H1 (cell line): ENCODE data around the gene MMP3. TPM values are rescaled to one million over a fixed set of nuclear protein-coding genes. Genes with fewer than 3 reads are reported as not detected.

Experiments
- CTCF ChIA-PET: fragments of 300-600 bp; sonication (Branson Sonifier 250); formaldehyde crosslinking; loops from one replicate; lab custom pipeline; 2021; ENCODE audit not compliant: partially characterized antibody; lab: Charles Lee
- POLR2A ChIA-PET: fragments of 300-600 bp; sonication (Branson Sonifier 250); formaldehyde crosslinking; loops from one replicate; lab custom pipeline; 2021; ENCODE audit warnings: inconsistent platforms; ENCODE audit not compliant: partially characterized antibody; lab: Charles Lee
- DNase-seq, 2 experiments: peaks; one replicate each; pipeline versions ENCODE4 v3.0.0 to v3.0.0-alpha.2; 2010 to 2022; ENCODE audit warnings: low spot score in 2 of 2, low read depth in 1 of 2, mixed read lengths in 1 of 2
- FAIRE-seq: peaks from 2 replicates; lab custom pipeline; 2011; peaks lifted over from hg19 to GRCh38; lab: Jason Lieb, UNC
- H2AFZ ChIP-seq: 2 replicates; pipeline ENCODE4 v1.8.1; 2012; ENCODE audit warnings: low read length, inconsistent platforms
- H2AK5ac ChIP-seq: 2 replicates; pipeline ENCODE4 v1.6.1; 2013; ENCODE audit warnings: low read depth, low read length
- H2BK120ac ChIP-seq: replicated peaks from 2 replicates; pipeline ENCODE3; 2013; ENCODE audit warnings: low read depth, low read length, inconsistent platforms
- H2BK12ac ChIP-seq: 2 replicates; pipeline ENCODE4 v1.6.1; 2013; ENCODE audit warnings: low read depth, low read length
- H2BK15ac ChIP-seq: 2 replicates; pipeline ENCODE4 v1.6.1; 2013; ENCODE audit warnings: low read length
- H2BK20ac ChIP-seq: 2 replicates; pipeline ENCODE4 v1.6.1; 2013; ENCODE audit warnings: low read length
- H2BK5ac ChIP-seq: 2 replicates; pipeline ENCODE4 v1.6.1; 2013; ENCODE audit warnings: low read depth, low read length
- H3K14ac ChIP-seq: 2 replicates; pipeline ENCODE4 v1.6.1; 2013; ENCODE audit warnings: inconsistent platforms; ENCODE audit not compliant: insufficient read length
- H3K18ac ChIP-seq: 2 replicates; pipeline ENCODE4 v1.6.1; 2013; ENCODE audit warnings: low read length; ENCODE audit errors: extremely low read depth
- H3K23ac ChIP-seq: 2 replicates; pipeline ENCODE4 v1.6.1; 2013; ENCODE audit warnings: inconsistent platforms; ENCODE audit not compliant: insufficient read length
- H3K23me2 ChIP-seq: 2 replicates; pipeline ENCODE4 v1.6.1; 2013; ENCODE audit warnings: low read depth, low read length
- H3K27ac ChIP-seq: 2 replicates; pipeline ENCODE4 v1.6.1; 2011; ENCODE audit warnings: low read depth, low read length, inconsistent platforms
- H3K27me3 ChIP-seq, 4 experiments: replicated peaks in 1 of 4; 1 replicate in 1 of 4; 2 replicates in 3 of 4; pipeline versions ENCODE4 v1.6.1 to v1.8.1; 2011 to 2013; ENCODE audit warnings: low read length in 3 of 4, mild to moderate bottlenecking in 3 of 4, inconsistent platforms in 2 of 4, mixed read lengths in 2 of 4, moderate library complexity in 1 of 4; ENCODE audit not compliant: control insufficient read depth in 3 of 4, insufficient read depth in 3 of 4; ENCODE audit errors: extremely low read depth in 1 of 4
- H3K36me3 ChIP-seq, 4 experiments: 2 replicates each; pipeline versions ENCODE4 v1.6.1 to v1.8.1; 2011 to 2013; ENCODE audit warnings: mild to moderate bottlenecking in 4 of 4, low read length in 3 of 4, moderate library complexity in 2 of 4, control low read depth in 1 of 4, inconsistent platforms in 1 of 4; ENCODE audit not compliant: insufficient read depth in 4 of 4, control insufficient read depth in 2 of 4
- H3K4ac ChIP-seq: replicated peaks from 2 replicates; pipeline ENCODE3; 2013; ENCODE audit warnings: low read length, low read depth, mixed read lengths, inconsistent platforms; ENCODE audit not compliant: insufficient read length
- H3K4me1 ChIP-seq, 4 experiments: replicated peaks in 1 of 4; 1 replicate in 1 of 4; 2 replicates in 3 of 4; pipeline versions ENCODE4 v1.6.1 to v1.8.1; 2011 to 2013; ENCODE audit warnings: low read length in 3 of 4, inconsistent platforms in 2 of 4, mixed read lengths in 1 of 4; ENCODE audit not compliant: insufficient read depth in 4 of 4, control insufficient read depth in 3 of 4
- H3K4me2 ChIP-seq, 2 experiments: 2 replicates each; pipeline versions ENCODE4 v1.6.1 to v1.8.1; 2011 to 2013; ENCODE audit warnings: low read depth in 2 of 2, low read length in 2 of 2, control low read depth in 1 of 2, inconsistent platforms in 1 of 2, mild to moderate bottlenecking in 1 of 2; ENCODE audit not compliant: insufficient read depth in 1 of 2
- H3K4me3 ChIP-seq, 4 experiments: fragments of 200-600, 300-600 bp in 1 of 4; sonication (generic), shearing (Covaris generic), sonication (Bioruptor Twin) in 1 of 4; 2 replicates each; pipeline versions ENCODE4 v1.5.1 to v1.8.1; 2011 to 2016; ENCODE audit warnings: low read length in 4 of 4, low read depth in 3 of 4, control low read depth in 2 of 4, inconsistent platforms in 2 of 4, mild to moderate bottlenecking in 2 of 4, mixed read lengths in 1 of 4, moderate library complexity in 1 of 4; ENCODE audit not compliant: insufficient read depth in 2 of 4; ENCODE audit errors: extremely low read depth in 1 of 4
- H3K56ac ChIP-seq: replicated peaks from 2 replicates; pipeline ENCODE3; 2013; ENCODE audit warnings: low read depth, mild to moderate bottlenecking, mixed read lengths, low read length, inconsistent platforms; ENCODE audit not compliant: insufficient read length
- H3K79me1 ChIP-seq: 2 replicates; pipeline ENCODE4 v1.6.1; 2013; ENCODE audit warnings: low read depth, low read length, control low read depth
- H3K79me2 ChIP-seq, 2 experiments: 2 replicates each; pipeline versions ENCODE4 v1.6.1 to v1.8.1; 2012 to 2013; ENCODE audit warnings: low read length in 2 of 2, mild to moderate bottlenecking in 2 of 2, inconsistent platforms in 1 of 2; ENCODE audit not compliant: insufficient read depth in 2 of 2, control insufficient read depth in 1 of 2
- H3K9ac ChIP-seq, 4 experiments: replicated peaks in 1 of 4; 1 replicate in 1 of 4; 2 replicates in 3 of 4; pipeline versions ENCODE4 v1.6.1 to v1.8.1; 2011 to 2013; ENCODE audit warnings: low read depth in 3 of 4, low read length in 3 of 4, control low read depth in 2 of 4, mild to moderate bottlenecking in 2 of 4, moderate library complexity in 2 of 4, inconsistent platforms in 1 of 4; ENCODE audit errors: extremely low read depth in 1 of 4
- H3K9me3 ChIP-seq, 2 experiments: 2 replicates each; pipeline versions ENCODE4 v1.6.1 to v1.8.1; 2012 to 2013; ENCODE audit warnings: mild to moderate bottlenecking in 2 of 2, moderate library complexity in 2 of 2, control low read depth in 1 of 2, inconsistent platforms in 1 of 2, low read depth in 1 of 2, low read length in 1 of 2, mixed read lengths in 1 of 2; ENCODE audit not compliant: insufficient read depth in 2 of 2
- H4K20me1 ChIP-seq, 2 experiments: replicated peaks in 1 of 2; 2 replicates each; pipeline versions ENCODE3 to v1.8.1; 2011 to 2013; ENCODE audit warnings: inconsistent platforms in 2 of 2, low read length in 2 of 2, mild to moderate bottlenecking in 1 of 2; ENCODE audit not compliant: insufficient read depth in 2 of 2, control insufficient read depth in 1 of 2
- H4K5ac ChIP-seq: 2 replicates; pipeline ENCODE4 v1.6.1; 2013; ENCODE audit warnings: low read length, low read depth, mixed read lengths, inconsistent platforms; ENCODE audit not compliant: insufficient read length
- H4K8ac ChIP-seq: 2 replicates; pipeline ENCODE4 v1.8.0; 2013; ENCODE audit warnings: mild to moderate bottlenecking, moderate library complexity, low read length, inconsistent platforms; ENCODE audit not compliant: insufficient read depth; ENCODE audit errors: extremely low read depth
- H4K91ac ChIP-seq: replicated peaks from 2 replicates; pipeline ENCODE3; 2013; ENCODE audit warnings: low read length, mixed read lengths, inconsistent platforms; ENCODE audit not compliant: insufficient read length
- ASH2L ChIP-seq: fragments of 200-600, 300-600 bp; sonication (generic); IDR thresholded peaks from one replicate; pipeline ENCODE4 v1.7.1; 2017; ENCODE audit warnings: low read length
- MAX ChIP-seq: IDR thresholded peaks from 2 replicates; pipeline ENCODE4 v1.6.1; 2012; ENCODE audit warnings: inconsistent platforms
- POLR2A ChIP-seq, 2 experiments: IDR thresholded peaks; 1 replicate in 1 of 2; 2 replicates in 1 of 2; pipeline ENCODE4 v1.6.1; 2011; ENCODE audit warnings: low read depth in 2 of 2, low read length in 2 of 2, mild to moderate bottlenecking in 2 of 2; ENCODE audit errors: control extremely low read depth in 1 of 2
- ZNF274 ChIP-seq: IDR thresholded peaks from 2 replicates; pipeline ENCODE4 v1.7.0; 2012; ENCODE audit warnings: low read length, borderline replicate concordance; ENCODE audit errors: extremely low read depth
- WGBS, 2 experiments: shearing (Covaris generic) in 1 of 2; methylation state at CpG; one replicate each; pipeline versions ENCODE4 v1.1.6 to v1.1.7; 2013 to 2015; ENCODE audit warnings: low lambda C conversion rate in 2 of 2, mixed read lengths in 2 of 2, inconsistent platforms in 1 of 2, low coverage in 1 of 2, missing lambda C conversion rate in 1 of 2; ENCODE audit not compliant: insufficient replicate concordance in 2 of 2, insufficient coverage in 1 of 2, insufficient read length in 1 of 2; ENCODE audit errors: extremely low coverage in 1 of 2, missing lambda C conversion rate in 1 of 2; 5-methylcytosine and 5-hydroxymethylcytosine counted together
- polyA plus RNA-seq, 7 experiments: library from polyadenylated mRNA; depleted of rRNA in 3 of 7; stranded (reverse) in 5 of 7; unstranded in 2 of 7; fragments of >200 nt in 5 of 7; fragments of 200-250 nt in 2 of 7; gene quantifications; 1 replicate in 5 of 7; 2 replicates in 1 of 7; 4 replicates in 1 of 7; pipeline versions ENCODE4 v1.2.1 to v1.2.3, GENCODE V29; 2011 to 2013; ENCODE audit warnings: missing spikeins in 2 of 7, mixed read lengths in 2 of 7
- total RNA-seq: library from RNA; stranded (reverse); fragmentation: NEBNext Ultra II Directional; extraction: Animal tissue kit (Norgen Biotek cat#: 25700); gene quantifications from 2 replicates; pipeline ENCODE4 v1.2.1, GENCODE V29; 2021

The MMP3 gene
- total and polyA plus RNA-seq, 2 of the 8 experiments (the other 6 are each of a cell fraction or from before 2014, with no cell fraction given): not detected

- Histone ChIP-seq H3K18ac (no peak overlapping the region), H2AFZ (no peak overlapping the region), H3K36me3 (no peaks in the 10 kb centered on the region), H2BK20ac (no peak overlapping the region), H4K8ac (no peak overlapping the region), H3K56ac (no peak overlapping the region), H3K79me1 (no peaks in the 10 kb centered on the region), H4K91ac (no peak overlapping the region), H2BK5ac (no peak overlapping the region), H3K23me2 (no peaks in the 10 kb centered on the region), H4K5ac (no peak overlapping the region), H2AK5ac (no peak overlapping the region), H3K27ac (no peak overlapping the region), H4K20me1 (no peaks in the 10 kb centered on the region), H2BK15ac (no peak overlapping the region), H3K9ac (no peak overlapping the region), H3K4ac (no peak overlapping the region), H2BK12ac (no peak overlapping the region), H3K4me3 (no peak overlapping the region), H3K23ac (no peak overlapping the region), H2BK120ac (no peak overlapping the region), H3K27me3 (no peaks in the 10 kb centered on the region), H3K79me2 (no peaks in the 10 kb centered on the region), H3K4me2 (no peak overlapping the region), H3K4me1 (no peaks in the 10 kb centered on the region), H3K14ac (no peak overlapping the region), H3K9me3 (no peaks in the 10 kb centered on the region)
- FAIRE-seq (no peak), DNase-seq (no peak)
- ChIA-PET POLR2A (no interaction called here), CTCF (interaction anchor here (0.6 to 2.4 kb wide), 3 partner anchors 36 to 1899 kb away, joined by 3 to 5 read pairs (median 5); no protein-coding TSS in a partner anchor)
- TF ChIP-seq ZNF274 (no peak), MAX (no peak), POLR2A (IDR thresholded peaks at IDR 0.05; ENCODE audit: control extremely low read depth in 1 of 2, low read depth in 2 of 2, low read length in 2 of 2) (no peak), ASH2L (no peak)
- WGBS, 2 experiments: 93% methylated on average over 2 of the region's 2 CpGs; no CpG with 5 or more reads in 1 of the 2 experiments
Observed at GRCh38 chr11:102878595-102878994, 35.2 kb upstream of the MMP3 start.
